NCI-H2029 (cell line): ENCODE results near the gene FHIT.
A peak's percentile ranks its signal among the peaks of the same experiment; 100 is the strongest.

ENCODE experiments used
- DNase-seq: peaks from one replicate; lab custom pipeline; 2025; lab: John Stamatoyannopoulos, UW

The FHIT gene

GRCh38 chr3:60402931-60403330, 848.3 kb downstream of the FHIT start:
- DNase-seq = no peak

- peak; percentile 19 for DNase-seq
Observed at GRCh38 chr3:60399861-60400845, 851.1 kb downstream of the FHIT start.

- peak; percentile 8 for DNase-seq
Observed at GRCh38 chr3:60399292-60399691, 852.0 kb downstream of the FHIT start.

GRCh38 chr3:60395173-60395762, 856.0 kb downstream of the FHIT start:
- no peak for DNase-seq

- no peak for DNase-seq
Observed at GRCh38 chr3:60393946-60394345, 857.3 kb downstream of the FHIT start.

GRCh38 chr3:60392501-60392900, 858.8 kb downstream of the FHIT start:
- DNase-seq = no peak

- no peak for DNase-seq
Observed at GRCh38 chr3:60391292-60391691, 860.0 kb downstream of the FHIT start.

GRCh38 chr3:60388731-60389130, 862.5 kb downstream of the FHIT start:
- no peak for DNase-seq

- DNase-seq = no peak
Observed at GRCh38 chr3:60386306-60386705, 864.9 kb downstream of the FHIT start.

GRCh38 chr3:60384341-60384740, 866.9 kb downstream of the FHIT start:
- no peak for DNase-seq

- DNase-seq = no peak
Observed at GRCh38 chr3:60383345-60383744, 867.9 kb downstream of the FHIT start.

- DNase-seq = no peak
Observed at GRCh38 chr3:60366486-60366885, 884.8 kb downstream of the FHIT start.

GRCh38 chr3:60365360-60365759, 885.9 kb downstream of the FHIT start:
- no peak for DNase-seq

GRCh38 chr3:60364475-60364874, 886.8 kb downstream of the FHIT start:
- DNase-seq = no peak

- DNase-seq = no peak
Observed at GRCh38 chr3:60363817-60364216, 887.4 kb downstream of the FHIT start.

GRCh38 chr3:60355825-60356224, 895.4 kb downstream of the FHIT start:
- DNase-seq = no peak

GRCh38 chr3:60351481-60351880, 899.8 kb downstream of the FHIT start:
- DNase-seq = no peak

GRCh38 chr3:60344340-60344739, 906.9 kb downstream of the FHIT start:
- DNase-seq = no peak

GRCh38 chr3:60343831-60344230, 907.4 kb downstream of the FHIT start:
- DNase-seq = no peak

- no peak for DNase-seq
Observed at GRCh38 chr3:60339304-60339703, 911.9 kb downstream of the FHIT start.

GRCh38 chr3:60337421-60337820, 913.8 kb downstream of the FHIT start:
- DNase-seq = no peak

- DNase-seq = no peak
Observed at GRCh38 chr3:60336061-60336460, 915.2 kb downstream of the FHIT start.

GRCh38 chr3:60333710-60334109, 917.5 kb downstream of the FHIT start:
- no peak for DNase-seq
